HepG2 (cell line): Measurements from ENCODE around the gene COASY. TPM values are rescaled to one million over a fixed set of nuclear protein-coding genes. Genes with fewer than 3 reads are reported as not detected.

Source experiments
- ARHGAP35 ChIP-seq: sonication (generic); formaldehyde crosslinking; IDR thresholded peaks from 2 replicates; pipeline ENCODE4 v1.9.0; 2022; ENCODE audit warnings: mild to moderate bottlenecking, inconsistent platforms, moderate library complexity, missing genetic modification reagents, borderline replicate concordance
- BORCS8-MEF2B ChIP-seq: sonication (generic); formaldehyde crosslinking; IDR thresholded peaks from 2 replicates; pipeline ENCODE4 v1.8.0; 2022; ENCODE audit warnings: mild to moderate bottlenecking, missing genetic modification reagents
- CC2D1A ChIP-seq: sonication (generic); formaldehyde crosslinking; IDR thresholded peaks from 2 replicates; pipeline ENCODE4 v1.8.1; 2023; ENCODE audit warnings: mild to moderate bottlenecking, missing genetic modification reagents
- FUBP1 ChIP-seq: sonication (generic); formaldehyde crosslinking; IDR thresholded peaks from 2 replicates; pipeline ENCODE4 v1.5.1; 2020; ENCODE audit warnings: missing genetic modification reagents, mild to moderate bottlenecking, borderline replicate concordance
- GATAD1 ChIP-seq: IDR thresholded peaks from 2 replicates; pipeline ENCODE4 v1.6.1; 2016; ENCODE audit warnings: missing genetic modification reagents, missing compliant biosample characterization
- IKZF1 ChIP-seq: fragments of 450-650 bp; IDR thresholded peaks from 2 replicates; pipeline ENCODE4 v1.7.1; 2016
- MED8 ChIP-seq: sonication (generic); formaldehyde crosslinking; IDR thresholded peaks from 2 replicates; pipeline ENCODE4 v1.8.1; 2023; ENCODE audit warnings: mild to moderate bottlenecking, missing genetic modification reagents; ENCODE audit not compliant: insufficient replicate concordance
- MIXL1 ChIP-seq: IDR thresholded peaks from 2 replicates; pipeline ENCODE4 v1.6.1; 2016
- NFE2 ChIP-seq: sonication (generic); formaldehyde crosslinking; IDR thresholded peaks from 2 replicates; pipeline ENCODE4 v1.4.0; 2020; ENCODE audit warnings: missing genetic modification reagents
- NR2F6 ChIP-seq, 2 experiments: IDR thresholded peaks; 2 replicates each; pipeline ENCODE4 v1.6.1; 2016; ENCODE audit warnings: antibody characterized with exemption in 1 of 2, mild to moderate bottlenecking in 1 of 2
- NR3C1 ChIP-seq: sonication (generic); formaldehyde crosslinking; IDR thresholded peaks from 2 replicates; pipeline ENCODE4 v1.4.0; 2020; ENCODE audit warnings: missing genetic modification reagents
- PHF20 ChIP-seq: sonication (generic); formaldehyde crosslinking; IDR thresholded peaks from 2 replicates; pipeline ENCODE4 v1.5.0; 2020; ENCODE audit warnings: mild to moderate bottlenecking, missing genetic modification reagents
- RCOR2 ChIP-seq: IDR thresholded peaks from 2 replicates; pipeline ENCODE4 v1.6.1; 2016; ENCODE audit warnings: missing biosample characterization, missing genetic modification reagents
- ZBTB38 ChIP-seq: sonication (generic); formaldehyde crosslinking; IDR thresholded peaks from 2 replicates; pipeline ENCODE4 v1.5.1; 2020; ENCODE audit warnings: mild to moderate bottlenecking, missing genetic modification reagents
- ZFYVE20 ChIP-seq: sonication (generic); formaldehyde crosslinking; IDR thresholded peaks from 2 replicates; pipeline ENCODE4 v1.8.0; 2023; ENCODE audit warnings: low read depth, mild to moderate bottlenecking, moderate library complexity, missing genetic modification reagents, borderline replicate concordance
- ZNF275 ChIP-seq: sonication (generic); formaldehyde crosslinking; IDR thresholded peaks from 2 replicates; pipeline ENCODE4 v1.8.0; 2022; ENCODE audit warnings: missing genetic modification reagents, mild to moderate bottlenecking, inconsistent platforms, borderline replicate concordance
- ZNF441 ChIP-seq: sonication (generic); formaldehyde crosslinking; IDR thresholded peaks from 2 replicates; pipeline ENCODE4 v1.7.0; 2021; ENCODE audit warnings: missing genetic modification reagents, borderline replicate concordance
- ZNF446 ChIP-seq: sonication (generic); formaldehyde crosslinking; IDR thresholded peaks from 2 replicates; pipeline ENCODE4 v1.5.0; 2020; ENCODE audit warnings: mild to moderate bottlenecking, missing genetic modification reagents
- ZNF550 ChIP-seq: sonication (generic); formaldehyde crosslinking; IDR thresholded peaks from 2 replicates; pipeline ENCODE4 v1.4.0; 2020; ENCODE audit warnings: mild to moderate bottlenecking, missing genetic modification reagents, borderline replicate concordance
- ZNF564 ChIP-seq: sonication (generic); formaldehyde crosslinking; IDR thresholded peaks from 2 replicates; pipeline ENCODE4 v1.8.1; 2023; ENCODE audit warnings: mild to moderate bottlenecking, missing genetic modification reagents
- ZNF891 ChIP-seq: sonication (generic); formaldehyde crosslinking; IDR thresholded peaks from 2 replicates; pipeline ENCODE4 v1.5.0; 2020; ENCODE audit warnings: mild to moderate bottlenecking, missing genetic modification reagents
- polyA plus RNA-seq, 8 experiments: library from polyadenylated mRNA; depleted of rRNA in 3 of 8; stranded (reverse) in 7 of 8; unstranded in 1 of 8; fragments of >200 nt; fragmentation: Illumina TruSeq in 4 of 8; extraction: Trizol in 4 of 8; gene quantifications; 2 replicates each; pipeline versions ENCODE4 v1.2.1 to v1.2.3, GENCODE V29; 2011 to 2016; ENCODE audit warnings: low read depth in 4 of 8, missing spikeins in 1 of 8, mixed read lengths in 1 of 8; ENCODE audit not compliant: insufficient read depth in 1 of 8
- total RNA-seq, 5 experiments: library from RNA; depleted of rRNA; stranded (reverse); fragments of >200 nt; fragmentation: Illumina TruSeq; extraction: Trizol; gene quantifications; 2 replicates each; pipeline ENCODE4 v1.2.3, GENCODE V29; 2016; ENCODE audit warnings: low read depth in 1 of 5
- TF ChIP-seq, protein P1 (sequence below): sonication (generic); formaldehyde crosslinking; IDR thresholded peaks from 2 replicates; pipeline ENCODE4 v1.4.0; 2020; ENCODE audit warnings: mild to moderate bottlenecking, missing genetic modification reagents
- TF ChIP-seq, protein P2 (sequence below): sonication (generic); formaldehyde crosslinking; IDR thresholded peaks from 2 replicates; pipeline ENCODE4 v1.8.0; 2022; ENCODE audit warnings: mild to moderate bottlenecking, missing genetic modification reagents, moderate library complexity
- TF ChIP-seq, protein P3 (sequence below): sonication (generic); formaldehyde crosslinking; conservative IDR thresholded peaks from 2 replicates; pipeline ENCODE4 v1.8.0; 2022; ENCODE audit warnings: missing genetic modification reagents

The COASY gene
- total and polyA plus RNA-seq, 2 of the 13 experiments (the other 11 are each of a cell fraction or from before 2014, with no cell fraction given): 90.7 to 125 TPM

GRCh38 chr17:42544874-42545283 is 17.1 kb upstream of the COASY start (continued):
- TF ChIP-seq, protein P1, sequence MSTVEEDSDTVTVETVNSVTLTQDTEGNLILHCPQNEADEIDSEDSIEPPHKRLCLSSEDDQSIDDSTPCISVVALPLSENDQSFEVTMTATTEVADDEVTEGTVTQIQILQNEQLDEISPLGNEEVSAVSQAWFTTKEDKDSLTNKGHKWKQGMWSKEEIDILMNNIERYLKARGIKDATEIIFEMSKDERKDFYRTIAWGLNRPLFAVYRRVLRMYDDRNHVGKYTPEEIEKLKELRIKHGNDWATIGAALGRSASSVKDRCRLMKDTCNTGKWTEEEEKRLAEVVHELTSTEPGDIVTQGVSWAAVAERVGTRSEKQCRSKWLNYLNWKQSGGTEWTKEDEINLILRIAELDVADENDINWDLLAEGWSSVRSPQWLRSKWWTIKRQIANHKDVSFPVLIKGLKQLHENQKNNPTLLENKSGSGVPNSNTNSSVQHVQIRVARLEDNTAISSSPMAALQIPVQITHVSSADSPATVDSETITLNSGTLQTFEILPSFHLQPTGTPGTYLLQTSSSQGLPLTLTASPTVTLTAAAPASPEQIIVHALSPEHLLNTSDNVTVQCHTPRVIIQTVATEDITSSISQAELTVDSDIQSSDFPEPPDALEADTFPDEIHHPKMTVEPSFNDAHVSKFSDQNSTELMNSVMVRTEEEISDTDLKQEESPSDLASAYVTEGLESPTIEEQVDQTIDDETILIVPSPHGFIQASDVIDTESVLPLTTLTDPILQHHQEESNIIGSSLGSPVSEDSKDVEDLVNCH (CRISPR knock-in tag): no peak
- TF ChIP-seq IKZF1 (no peak), CC2D1A (CRISPR knock-in tag) (no peak), FUBP1 (no peak), NR2F6 (IDR thresholded peaks at IDR 0.05) (no peak; the same call in 1 of the 2 replicates), NR2F6 (CRISPR knock-in tag; IDR thresholded peaks at IDR 0.05) (peak; percentile 82), ZNF550 (CRISPR knock-in tag) (no peak), NR3C1 (CRISPR knock-in tag) (no peak), MIXL1 (CRISPR knock-in tag) (peak; percentile 49; the same call in 1 of the 2 replicates), BORCS8-MEF2B (no peak), ZNF441 (CRISPR knock-in tag) (no peak), RCOR2 (CRISPR knock-in tag) (no peak), ARHGAP35 (no peak), PHF20 (CRISPR knock-in tag) (no peak), MED8 (CRISPR knock-in tag) (no peak), ZNF446 (CRISPR knock-in tag) (no peak), GATAD1 (CRISPR knock-in tag) (no peak), ZBTB38 (CRISPR knock-in tag) (no peak), ZNF891 (no peak), NFE2 (CRISPR knock-in tag) (no peak), ZFYVE20 (CRISPR knock-in tag) (no peak), ZNF275 (CRISPR knock-in tag) (no peak), ZNF564 (no peak)
- TF ChIP-seq, protein P2, sequence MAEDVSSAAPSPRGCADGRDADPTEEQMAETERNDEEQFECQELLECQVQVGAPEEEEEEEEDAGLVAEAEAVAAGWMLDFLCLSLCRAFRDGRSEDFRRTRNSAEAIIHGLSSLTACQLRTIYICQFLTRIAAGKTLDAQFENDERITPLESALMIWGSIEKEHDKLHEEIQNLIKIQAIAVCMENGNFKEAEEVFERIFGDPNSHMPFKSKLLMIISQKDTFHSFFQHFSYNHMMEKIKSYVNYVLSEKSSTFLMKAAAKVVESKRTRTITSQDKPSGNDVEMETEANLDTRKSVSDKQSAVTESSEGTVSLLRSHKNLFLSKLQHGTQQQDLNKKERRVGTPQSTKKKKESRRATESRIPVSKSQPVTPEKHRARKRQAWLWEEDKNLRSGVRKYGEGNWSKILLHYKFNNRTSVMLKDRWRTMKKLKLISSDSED (CRISPR knock-in tag): no peak
- TF ChIP-seq, protein P3, sequence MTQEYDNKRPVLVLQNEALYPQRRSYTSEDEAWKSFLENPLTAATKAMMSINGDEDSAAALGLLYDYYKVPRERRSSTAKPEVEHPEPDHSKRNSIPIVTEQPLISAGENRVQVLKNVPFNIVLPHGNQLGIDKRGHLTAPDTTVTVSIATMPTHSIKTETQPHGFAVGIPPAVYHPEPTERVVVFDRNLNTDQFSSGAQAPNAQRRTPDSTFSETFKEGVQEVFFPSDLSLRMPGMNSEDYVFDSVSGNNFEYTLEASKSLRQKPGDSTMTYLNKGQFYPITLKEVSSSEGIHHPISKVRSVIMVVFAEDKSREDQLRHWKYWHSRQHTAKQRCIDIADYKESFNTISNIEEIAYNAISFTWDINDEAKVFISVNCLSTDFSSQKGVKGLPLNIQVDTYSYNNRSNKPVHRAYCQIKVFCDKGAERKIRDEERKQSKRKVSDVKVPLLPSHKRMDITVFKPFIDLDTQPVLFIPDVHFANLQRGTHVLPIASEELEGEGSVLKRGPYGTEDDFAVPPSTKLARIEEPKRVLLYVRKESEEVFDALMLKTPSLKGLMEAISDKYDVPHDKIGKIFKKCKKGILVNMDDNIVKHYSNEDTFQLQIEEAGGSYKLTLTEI: no peak
